GM23248 (cell line): Measurements from ENCODE around the gene MBLAC1.

Experiments used
- EZH2 ChIP-seq: fragments of 200-600 bp; sonication (generic); IDR thresholded peaks from 2 replicates; pipeline ENCODE4 v1.6.1; 2018; ENCODE audit warnings: antibody characterized with exemption, mild to moderate bottlenecking; ENCODE audit not compliant: insufficient read depth, poor library complexity, severe bottlenecking
- EZH2phosphoT487 ChIP-seq: fragments of 200-600 bp; sonication (generic); IDR thresholded peaks from 2 replicates; pipeline ENCODE4 v1.6.1; 2018; ENCODE audit warnings: antibody characterized with exemption, moderate library complexity, mild to moderate bottlenecking, low read depth; ENCODE audit not compliant: insufficient read depth

DNA sequence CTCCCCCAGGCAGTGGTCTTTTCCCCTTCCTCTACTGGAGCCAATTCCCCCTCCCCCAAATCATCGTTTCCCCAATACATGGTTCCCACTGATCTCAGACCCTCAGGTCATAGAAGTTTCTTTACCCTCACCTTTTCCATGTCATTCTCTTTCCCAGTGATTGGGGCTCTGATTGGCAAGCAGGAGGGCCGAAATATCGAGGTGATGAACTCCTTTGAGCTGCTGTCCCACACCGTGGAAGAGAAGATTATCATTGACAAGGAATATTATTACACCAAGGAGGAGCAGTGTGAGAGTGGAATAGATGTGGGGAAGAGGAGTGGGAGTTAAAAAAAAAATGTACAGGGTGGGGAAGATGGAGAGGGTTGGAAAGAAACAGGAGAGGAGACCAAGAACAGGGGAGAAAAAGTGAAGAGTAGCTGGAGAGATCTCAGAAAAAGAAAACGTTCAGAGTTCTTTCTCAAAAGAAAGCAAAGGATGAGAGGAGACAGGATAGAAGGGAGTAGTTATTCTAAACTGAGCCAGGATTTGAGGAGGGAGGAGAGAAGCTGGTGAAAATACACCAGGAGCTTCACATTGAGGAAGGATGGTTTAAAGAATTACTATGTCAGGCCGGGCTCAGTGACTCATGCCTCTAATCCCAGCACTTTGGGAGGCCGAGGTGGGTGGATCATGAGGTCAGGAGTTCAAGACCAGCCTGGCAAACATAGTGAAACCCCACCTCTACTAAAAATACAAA lies 37.1 kb upstream of the MBLAC1 start:
- TF ChIP-seq EZH2 (no peak), EZH2phosphoT487 (no peak)
